Amniotic epithelial cell (primary cell): Measurements from ENCODE around the gene FRY.

Experiments
- DNase-seq: peaks from one replicate; pipeline ENCODE4 v3.0.0-alpha.2; 2010; ENCODE audit warnings: low read depth

FRY gene

DNA sequence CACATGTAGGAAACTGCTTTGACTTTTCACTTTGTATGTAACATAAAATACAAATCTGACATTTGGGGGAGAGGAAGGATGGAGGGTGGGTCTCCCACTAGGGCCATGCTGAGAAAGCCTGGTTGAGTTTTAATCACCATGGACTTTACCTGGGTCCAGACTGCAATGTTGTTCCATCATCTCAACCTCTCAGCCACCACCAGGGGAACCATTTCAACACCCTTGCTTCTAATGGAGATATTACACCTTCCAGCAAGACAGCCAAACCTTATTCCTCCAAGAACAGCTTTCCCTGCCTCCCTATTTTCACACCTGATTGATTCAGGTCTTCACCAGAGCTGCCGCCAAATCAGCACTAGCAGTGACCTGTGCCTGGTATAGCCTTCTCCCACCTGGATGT, 227.5 kb downstream of the FRY start:
- no peak for DNase-seq

DNA sequence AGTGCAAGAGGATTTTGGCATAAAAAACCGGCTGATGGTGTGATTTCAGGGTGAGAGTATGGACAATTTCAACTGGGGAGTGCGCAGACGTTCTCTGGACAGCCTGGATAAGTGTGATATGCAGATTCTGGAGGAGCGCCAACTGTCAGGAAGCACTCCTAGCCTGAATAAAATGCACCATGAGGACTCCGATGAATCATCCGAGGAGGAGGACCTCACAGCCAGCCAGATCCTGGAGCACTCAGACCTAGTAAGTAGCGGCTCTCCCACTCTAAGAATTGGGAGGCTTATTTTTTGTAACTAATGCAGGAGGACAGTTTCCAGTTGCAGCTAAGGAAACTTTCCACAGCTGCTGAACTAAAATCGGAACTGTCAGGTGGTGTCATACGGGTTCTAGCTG, 230.0 kb downstream of the FRY start:
- peak; percentile 96 for DNase-seq

DNA sequence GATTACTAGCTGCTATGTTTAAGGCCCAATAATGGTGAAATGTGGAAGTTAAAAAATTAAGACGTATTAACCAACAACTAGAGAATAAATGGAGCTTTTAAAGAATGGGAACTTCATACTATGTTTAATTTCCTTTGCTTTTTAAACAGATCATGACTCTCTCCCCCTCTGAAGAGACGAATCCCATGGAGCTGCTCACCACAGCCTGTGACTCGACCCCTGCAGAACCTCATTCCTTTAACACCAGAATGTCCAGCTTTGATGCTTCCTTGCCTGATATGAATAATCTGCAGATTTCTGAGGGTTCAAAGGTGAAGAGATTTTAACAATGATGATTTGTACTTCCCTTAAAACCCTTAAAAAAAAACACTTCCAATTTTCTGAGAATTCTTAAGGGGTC, 230.6 kb downstream of the FRY start:
- no peak for DNase-seq

DNA sequence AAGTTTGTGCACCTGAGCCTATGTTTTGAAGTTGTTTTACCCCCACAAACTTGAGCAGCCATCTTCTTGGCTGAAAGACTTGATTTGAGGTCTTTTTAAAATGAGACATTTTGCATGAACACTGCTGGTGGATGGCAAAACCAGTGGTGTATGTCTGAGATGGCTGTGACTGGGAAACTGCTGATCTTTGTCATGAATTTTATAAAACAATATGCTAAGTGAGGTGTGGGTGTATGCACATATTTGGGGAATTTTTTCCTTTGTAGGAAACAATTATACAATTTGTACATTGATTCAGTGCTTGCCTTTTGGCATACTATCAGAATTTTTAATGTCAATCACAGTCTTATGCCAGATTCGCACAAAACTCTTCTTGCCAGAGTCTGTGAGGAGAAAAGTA, 231.0 kb downstream of the FRY start:
- DNase-seq = no peak

GRCh38 chr13:32264407-32264806, 232.8 kb downstream of the FRY start:
- peak; percentile 71 for DNase-seq

GRCh38 chr13:32265726-32266125, 234.2 kb downstream of the FRY start:
- no peak for DNase-seq

DNA sequence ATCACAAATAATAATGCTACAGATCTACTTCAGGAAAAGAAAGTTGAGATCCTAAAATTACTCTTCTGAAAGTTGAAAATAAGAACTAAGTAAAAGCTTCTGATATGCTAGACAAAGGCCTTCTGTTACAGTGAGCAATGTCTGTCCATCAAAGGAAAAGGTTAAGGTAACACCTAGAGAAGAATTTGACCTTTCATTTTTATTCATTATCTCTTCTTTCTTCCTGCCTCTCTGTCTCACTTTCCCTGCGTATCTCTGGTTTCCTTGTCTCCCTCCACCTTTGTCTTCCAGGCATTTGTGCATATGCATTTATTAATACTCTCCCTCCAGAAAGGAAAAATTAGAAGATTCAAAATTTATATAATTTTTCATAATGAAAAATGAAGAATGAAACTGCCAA, 234.6 kb downstream of the FRY start:
- no peak for DNase-seq

DNA sequence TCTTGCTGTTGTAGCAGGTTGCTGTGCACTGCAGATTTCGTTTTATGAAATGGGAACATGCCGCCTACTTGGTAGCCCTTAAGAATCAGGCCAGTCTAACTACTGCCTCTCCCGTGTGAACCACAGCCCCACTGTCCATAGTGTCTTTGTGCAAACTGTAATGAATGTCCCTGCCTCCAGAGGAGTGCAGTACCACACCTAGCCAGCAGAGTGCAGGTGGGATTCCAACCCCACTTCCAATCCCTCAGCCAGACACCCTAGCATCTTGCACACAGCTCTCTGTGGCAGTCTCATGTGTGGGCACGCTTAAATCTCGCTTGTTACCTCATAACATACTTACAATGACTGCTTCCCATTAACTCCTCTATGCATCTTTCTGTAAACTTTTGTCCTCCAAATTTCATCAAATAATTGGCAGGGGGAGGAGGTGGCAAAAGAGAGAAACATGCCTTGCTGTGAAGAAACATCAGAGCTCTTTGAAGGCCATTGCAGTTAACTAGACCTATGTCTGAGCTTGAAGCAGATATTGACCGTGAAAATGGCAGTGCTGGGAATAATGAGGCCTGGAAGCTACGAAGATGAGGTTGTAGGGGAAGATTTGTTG, 236.4 kb downstream of the FRY start:
- DNase-seq = no peak

DNA sequence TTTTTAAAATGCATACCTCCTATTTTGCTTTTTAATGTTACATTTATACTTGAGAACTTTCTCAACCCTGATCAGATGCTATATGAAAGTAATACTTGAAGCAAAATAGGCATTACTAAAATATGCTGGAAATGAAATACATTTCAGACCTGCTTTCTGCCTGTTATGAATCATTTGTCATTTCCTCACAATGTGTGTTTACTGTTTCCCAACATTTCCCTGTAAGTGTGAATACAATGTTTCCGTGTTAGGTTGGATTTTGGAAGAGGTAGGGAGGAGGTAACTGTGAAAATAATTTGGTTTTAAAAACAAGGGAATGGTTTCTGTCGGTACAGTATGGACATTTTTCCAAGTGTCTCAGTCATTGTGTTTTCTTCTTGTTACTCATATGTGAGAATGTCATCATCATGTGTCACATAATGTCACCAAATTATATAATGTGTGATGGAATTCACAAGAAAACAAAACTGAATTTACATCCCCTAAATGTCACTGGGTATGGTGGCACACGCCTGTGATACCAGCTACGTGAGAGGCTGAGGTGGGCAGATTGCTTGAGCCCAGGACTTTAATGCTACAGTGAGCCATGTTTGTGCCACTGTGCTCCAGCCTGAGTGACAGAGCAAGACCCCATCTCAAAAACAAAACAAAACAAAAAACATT, 240.6 kb downstream of the FRY start:
- DNase-seq = peak; percentile 39

GRCh38 chr13:32277839-32278238, 246.3 kb downstream of the FRY start:
- no peak for DNase-seq

- DNase-seq = peak; percentile 26
Observed at GRCh38 chr13:32278426-32278825, 246.9 kb downstream of the FRY start.

GRCh38 chr13:32281096-32281495, 249.5 kb downstream of the FRY start:
- no peak for DNase-seq

DNA sequence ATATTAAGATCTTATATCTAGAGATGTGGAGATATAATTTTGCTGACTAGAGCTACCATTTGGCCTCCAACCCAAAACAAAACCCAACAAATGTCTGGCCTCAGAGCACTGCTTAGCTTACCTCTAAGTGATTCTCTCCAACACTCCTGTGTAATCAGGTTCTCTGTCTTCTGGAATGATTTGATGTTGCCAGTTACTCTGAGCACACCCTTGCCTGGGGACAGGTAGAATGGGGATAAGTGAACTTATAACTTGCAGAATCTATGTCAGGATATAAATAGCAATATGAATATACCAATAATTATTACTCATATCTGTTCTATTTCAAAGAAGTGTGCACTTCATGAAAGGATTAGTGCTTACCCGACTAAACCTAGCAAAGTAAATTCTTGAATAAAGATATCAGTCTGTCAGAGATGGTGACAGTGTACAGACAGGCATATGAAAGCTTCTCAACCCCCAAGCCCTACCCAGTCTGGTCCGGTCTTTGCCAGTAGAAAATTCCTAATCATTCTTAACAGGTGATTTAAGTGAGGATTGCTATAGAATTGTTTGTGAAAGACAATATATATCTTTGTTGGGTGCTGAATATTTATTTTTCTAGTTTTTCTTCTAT, 250.6 kb downstream of the FRY start:
- DNase-seq = no peak

GRCh38 chr13:32284927-32285632, 253.5 kb downstream of the FRY start:
- DNase-seq = peak; percentile 63

DNA sequence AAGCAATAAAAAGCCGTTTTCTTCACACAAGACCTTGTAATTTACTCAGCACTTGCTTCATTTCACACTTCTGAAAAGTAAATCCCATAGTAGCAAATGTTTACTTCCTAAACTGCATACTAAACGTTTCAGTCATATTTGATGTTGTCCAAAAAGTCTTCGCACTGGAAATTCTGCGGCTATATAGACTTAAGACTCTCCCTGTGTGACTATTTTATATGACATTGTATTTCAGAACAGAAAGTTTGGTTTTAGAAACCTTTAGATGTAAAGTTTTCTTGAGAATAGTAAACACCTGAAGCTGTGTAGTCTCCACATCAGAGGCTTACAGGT, 254.0 kb downstream of the FRY start:
- DNase-seq = no peak

DNA sequence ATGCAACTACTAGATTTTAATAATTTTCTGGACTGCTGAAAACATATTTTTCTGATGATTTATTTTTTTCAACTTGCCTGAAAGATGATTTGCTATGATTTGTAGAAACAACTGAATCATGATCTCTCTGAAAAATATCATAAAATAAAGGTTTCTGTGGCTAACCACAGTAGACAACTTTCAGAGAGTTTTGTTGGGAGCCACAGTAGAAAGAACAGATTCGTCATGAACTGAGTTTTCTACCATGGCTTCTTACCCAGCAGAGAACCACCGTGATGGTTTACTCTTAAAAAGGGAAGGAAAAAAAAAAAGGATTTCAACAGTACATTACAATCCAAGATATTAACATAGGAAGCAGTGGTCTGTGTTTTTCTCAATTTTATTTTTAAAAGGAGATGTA, 265.6 kb downstream of the FRY start:
- peak; percentile 27 for DNase-seq

- no peak for DNase-seq
Observed at GRCh38 chr13:32298695-32299094, 267.1 kb downstream of the FRY start.

DNA sequence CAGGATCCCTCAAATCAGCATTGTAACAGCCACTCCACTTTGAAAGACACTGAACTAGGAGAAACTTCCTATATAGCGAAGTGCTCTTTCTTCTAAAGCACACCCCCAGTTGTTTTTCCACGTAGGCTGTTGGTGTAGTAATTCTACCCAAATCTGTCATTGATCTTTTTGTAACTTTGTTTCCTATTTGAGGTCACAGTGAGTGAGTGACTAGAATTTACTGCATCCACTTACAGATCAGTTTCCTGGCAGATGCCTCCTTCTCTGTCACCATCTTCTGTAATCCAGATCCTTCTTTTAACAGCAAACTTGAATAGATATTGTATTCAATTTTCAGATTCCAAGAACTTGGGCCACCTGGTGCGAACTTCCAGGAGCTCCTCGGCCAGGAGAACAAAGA, 268.3 kb downstream of the FRY start:
- no peak for DNase-seq

DNA sequence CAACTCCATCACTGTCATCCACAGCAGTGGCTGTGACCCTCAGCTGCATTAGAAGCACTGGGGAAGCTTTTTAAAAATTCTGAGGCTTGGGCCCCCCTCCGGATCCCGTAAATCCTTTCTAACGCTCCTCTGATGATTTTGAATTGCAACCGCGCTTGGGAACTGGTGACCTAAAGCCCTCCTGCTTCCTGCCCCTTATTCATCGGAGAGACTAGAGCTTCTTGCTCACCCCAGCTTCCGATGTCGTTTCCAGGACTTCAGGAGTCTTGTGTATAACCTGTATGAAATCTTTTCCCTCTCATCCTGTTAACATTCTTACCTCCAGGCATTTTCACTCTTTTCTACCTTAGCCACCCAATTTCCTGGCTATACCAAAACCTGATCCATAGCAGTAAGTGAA, 268.8 kb downstream of the FRY start:
- no peak for DNase-seq

DNA sequence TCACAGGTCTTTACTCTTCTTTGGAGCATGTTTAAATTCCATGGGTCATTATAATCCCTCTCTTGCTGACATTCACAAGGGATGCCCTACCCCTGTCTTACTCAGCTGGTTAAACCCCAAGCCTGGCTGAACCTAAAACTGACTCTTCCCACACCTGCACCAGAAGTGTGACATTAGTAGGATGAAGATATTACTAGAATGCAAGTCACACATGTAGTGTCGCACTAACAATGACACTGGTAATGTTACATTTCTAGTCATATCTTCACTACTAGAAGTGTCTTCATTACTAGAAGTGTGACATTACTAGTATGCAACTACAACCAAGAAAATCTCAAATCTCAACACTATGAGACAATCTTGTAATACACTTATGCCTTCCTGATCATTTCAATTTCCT, 269.3 kb downstream of the FRY start:
- no peak for DNase-seq

DNA sequence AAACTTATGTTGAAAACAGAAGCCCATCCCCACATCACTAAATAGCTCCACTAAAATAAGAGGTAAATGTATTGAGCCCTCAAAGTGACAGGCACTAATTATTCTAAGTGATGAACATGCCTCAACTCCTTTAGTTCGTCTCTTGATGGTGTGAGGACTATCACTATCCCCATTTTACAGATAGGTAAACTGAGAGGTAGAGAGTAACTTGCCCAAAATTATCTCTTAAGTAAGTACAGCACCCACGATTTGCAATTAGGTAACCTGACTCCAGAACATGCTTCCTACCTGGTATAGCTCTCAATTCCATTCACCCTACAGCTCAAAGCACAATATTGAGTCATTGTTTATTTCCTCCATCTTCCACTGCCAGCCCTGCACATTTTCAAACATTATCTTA, 270.9 kb downstream of the FRY start:
- DNase-seq = no peak

DNA sequence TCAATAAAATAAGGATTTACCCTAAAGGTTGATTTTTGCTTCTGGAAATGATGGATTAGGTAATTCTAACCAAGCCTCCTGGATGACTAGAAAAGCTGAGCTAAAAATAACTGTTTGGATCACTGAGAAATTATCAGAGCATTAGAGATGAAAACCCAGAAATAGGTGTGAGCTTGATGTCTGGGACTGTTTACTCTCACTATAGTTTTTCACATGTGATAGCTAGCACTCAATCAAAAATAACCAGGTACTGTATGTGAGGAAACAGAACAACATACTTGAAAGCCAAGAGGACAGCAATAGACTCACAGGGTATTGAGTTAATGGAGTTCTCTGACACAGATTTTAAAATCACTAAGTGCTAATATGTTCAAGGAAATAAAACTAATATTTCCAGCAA, 274.1 kb downstream of the FRY start:
- DNase-seq = no peak
